Activated T-cell treated with anti-CD3 and anti-CD28 coated beads, Interleukin-2, amount 50 U/mL, for 72 hours (primary cell): Measurements from ENCODE around the gene ADAMTS9. TPM values are rescaled to one million over a fixed set of nuclear protein-coding genes. Genes with fewer than 3 reads are reported as not detected.

Source experiments
- ATAC-seq, 2 donors: fragments of 150-1000 bp; cut with Tn5 transposase; replicated peaks in 1 of 2; 2 replicates each; pipeline ENCODE4 v1.10.0; 2021; ENCODE audit warnings: moderate library complexity in 2 of 2, mild to moderate bottlenecking in 1 of 2
- DNase-seq, 2 donors: peaks; one replicate each; pipeline ENCODE4 v3.0.0; 2021 to 2022; ENCODE audit warnings: mixed read lengths in 1 of 2
- H3K27ac Mint-ChIP-seq: one replicate; pipeline ENCODE4 v1.8.0; 2022; ENCODE audit warnings: mild to moderate bottlenecking, moderate library complexity, mixed read lengths
- H3K27me3 Mint-ChIP-seq: one replicate; pipeline ENCODE4 v1.8.0; 2022; ENCODE audit warnings: low read depth, mixed read lengths
- H3K36me3 Mint-ChIP-seq, 2 donors: one replicate each; pipeline ENCODE4 v1.8.0; 2022; ENCODE audit warnings: mixed read lengths in 2 of 2, mild to moderate bottlenecking in 1 of 2; ENCODE audit not compliant: insufficient read depth in 2 of 2
- H3K4me1 Mint-ChIP-seq: one replicate; pipeline ENCODE4 v1.8.0; 2022; ENCODE audit warnings: low read depth, mixed read lengths
- H3K4me3 Mint-ChIP-seq, 2 donors: one replicate each; pipeline ENCODE4 v1.8.0; 2022; ENCODE audit warnings: mild to moderate bottlenecking in 2 of 2, mixed read lengths in 2 of 2, moderate library complexity in 2 of 2
- H3K9me3 Mint-ChIP-seq, 2 donors: one replicate each; pipeline ENCODE4 v1.8.0; 2022; ENCODE audit warnings: mixed read lengths in 2 of 2
- total RNA-seq, 2 donors: library from RNA; stranded (reverse); gene quantifications; one replicate each; pipeline ENCODE4 v1.2.3, GENCODE V29; 2022

The ADAMTS9 gene
- total RNA-seq, 2 donors from 2014 or later = not detected

DNA sequence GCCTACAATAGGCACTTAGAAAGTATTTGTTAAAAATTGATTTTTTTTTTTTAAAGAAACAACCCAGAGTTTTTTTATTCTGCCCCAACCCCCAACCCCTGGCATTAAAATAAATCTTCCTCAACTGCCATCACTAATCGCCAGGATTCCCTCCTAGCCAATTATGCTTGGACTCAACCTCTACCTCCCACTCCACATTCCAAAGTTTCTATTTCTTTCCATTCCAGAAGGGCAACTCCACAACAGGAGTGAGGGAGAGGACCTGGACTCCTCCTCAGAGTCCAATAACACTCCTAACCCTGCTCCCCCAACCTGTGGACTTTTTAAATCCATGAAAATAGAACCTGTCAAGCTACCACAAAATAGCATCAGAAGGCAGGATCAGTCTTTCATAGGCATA is 99.4 kb downstream of the ADAMTS9 start:
- H3K4me1 Mint-ChIP-seq = no peaks in the 10 kb centered on the region
- no peaks in the 10 kb centered on the region for H3K9me3 Mint-ChIP-seq
- ATAC-seq (no peak), DNase-seq (no peak)
- no peak overlapping the region for H3K27ac Mint-ChIP-seq
- no peaks in the 10 kb centered on the region for H3K36me3 Mint-ChIP-seq
- H3K27me3 Mint-ChIP-seq = no peaks in the 10 kb centered on the region
- H3K4me3 Mint-ChIP-seq = no peak overlapping the region

DNA sequence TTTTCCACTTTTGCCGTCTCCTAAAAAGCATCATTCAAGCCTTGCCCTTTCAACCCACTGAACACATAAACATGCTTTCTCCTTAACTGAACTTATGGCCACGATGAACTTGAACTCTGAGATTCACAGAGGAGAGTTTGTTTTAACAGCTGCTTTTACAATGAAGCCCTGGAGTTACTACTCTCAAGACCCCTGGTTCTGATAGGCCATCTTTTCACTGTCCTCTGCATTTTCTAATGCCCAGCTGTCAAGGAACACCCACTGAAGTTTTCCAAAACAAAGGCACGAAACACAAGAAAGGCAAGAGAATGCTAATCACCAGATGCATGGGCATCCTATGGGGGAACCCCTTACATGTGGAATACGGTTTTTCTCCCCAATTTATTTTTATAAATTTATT is 100.8 kb downstream of the ADAMTS9 start:
- H3K36me3 Mint-ChIP-seq = no peaks in the 10 kb centered on the region
- H3K4me3 Mint-ChIP-seq = no peak overlapping the region
- H3K27ac Mint-ChIP-seq = no peak overlapping the region
- no peaks in the 10 kb centered on the region for H3K27me3 Mint-ChIP-seq
- no peaks in the 10 kb centered on the region for H3K4me1 Mint-ChIP-seq
- no peaks in the 10 kb centered on the region for H3K9me3 Mint-ChIP-seq
- no peak for ATAC-seq
- DNase-seq = no peak

- H3K36me3 Mint-ChIP-seq = no peaks in the 10 kb centered on the region
- no peaks in the 10 kb centered on the region for H3K9me3 Mint-ChIP-seq
- ATAC-seq = no peak
- DNase-seq = no peak
- no peak overlapping the region for H3K4me3 Mint-ChIP-seq
- H3K27ac Mint-ChIP-seq = no peak overlapping the region
- H3K4me1 Mint-ChIP-seq = no peaks in the 10 kb centered on the region
- H3K27me3 Mint-ChIP-seq = no peaks in the 10 kb centered on the region
Measured at GRCh38 chr3:64584179-64584578, 103.6 kb downstream of the ADAMTS9 start.

- Mint-ChIP-seq H3K9me3 (peaks cover 0 to 5% of the 10 kb centered on the region in 2 donors), H3K27me3 (no peaks in the 10 kb centered on the region), H3K36me3 (no peaks in the 10 kb centered on the region), H3K27ac (no peak overlapping the region), H3K4me1 (no peaks in the 10 kb centered on the region), H3K4me3 (no peak overlapping the region)
- no peak for ATAC-seq
- no peak for DNase-seq
Measured at GRCh38 chr3:64578797-64579196, 109.0 kb downstream of the ADAMTS9 start.

DNA sequence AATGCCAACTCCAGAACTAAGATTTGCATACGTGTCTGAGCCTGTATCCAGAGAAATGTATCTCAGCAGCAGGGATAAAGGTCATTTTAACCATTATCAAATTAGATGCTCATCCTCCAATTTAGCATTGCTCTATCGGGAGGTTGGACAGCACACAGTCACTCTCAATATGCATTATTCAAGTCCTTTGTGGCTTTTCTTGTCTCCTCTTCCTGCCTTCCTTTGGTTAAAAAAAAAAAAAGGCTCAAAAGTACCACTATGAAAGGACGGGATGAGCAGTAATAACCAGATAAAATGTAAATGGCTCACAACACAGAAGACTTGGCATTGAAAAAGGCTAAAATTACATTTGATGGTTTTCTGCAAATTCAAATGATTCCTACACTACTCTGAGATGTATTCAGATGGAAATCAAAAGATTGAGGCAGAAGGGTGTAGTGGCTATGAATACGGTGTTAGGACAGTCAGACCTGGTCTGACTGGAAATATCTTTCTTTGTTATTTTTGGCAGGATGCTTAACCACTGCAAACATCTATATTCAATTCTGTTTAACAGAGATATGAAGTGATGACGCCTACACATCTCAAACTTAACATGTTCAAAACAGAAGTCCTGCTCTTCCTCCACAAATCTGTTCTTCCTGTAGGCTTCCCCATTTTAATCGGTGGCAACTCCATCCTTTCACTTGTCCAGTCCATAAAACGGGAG is 109.6 kb downstream of the ADAMTS9 start:
- no peak overlapping the region for H3K27ac Mint-ChIP-seq
- no peaks in the 10 kb centered on the region for H3K4me1 Mint-ChIP-seq
- H3K9me3 Mint-ChIP-seq = peaks cover 0 to 5% of the 10 kb centered on the region in 2 donors
- no peak for DNase-seq
- no peak overlapping the region for H3K4me3 Mint-ChIP-seq
- no peaks in the 10 kb centered on the region for H3K27me3 Mint-ChIP-seq
- H3K36me3 Mint-ChIP-seq = no peaks in the 10 kb centered on the region
- no peak for ATAC-seq

DNA sequence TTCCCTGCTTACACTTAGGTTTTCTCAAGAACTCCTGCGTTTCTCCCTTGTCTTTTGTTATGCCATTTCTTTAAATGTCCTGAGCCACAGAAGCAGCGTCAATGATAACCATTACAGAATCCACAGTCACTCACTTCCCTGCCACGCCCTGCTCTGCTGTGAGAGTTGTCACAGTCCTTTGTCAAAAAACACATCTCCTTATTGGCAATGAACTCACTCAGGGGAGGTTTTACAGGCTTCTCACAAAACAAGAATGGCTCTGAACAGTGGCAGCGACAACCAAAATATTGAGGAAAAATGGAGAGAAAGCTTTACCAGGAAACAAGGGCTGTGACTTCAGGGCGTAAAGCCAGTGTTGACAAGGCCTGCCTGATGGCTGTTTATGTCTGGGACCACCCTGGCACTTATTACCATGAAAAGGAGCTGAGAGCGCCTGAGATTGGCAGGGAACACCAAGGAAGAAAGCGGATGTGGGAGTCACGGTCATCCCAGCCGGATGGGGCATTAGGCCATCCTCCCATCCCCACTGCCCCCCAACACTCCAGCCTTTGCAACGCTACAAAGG is 111.5 kb downstream of the ADAMTS9 start:
- H3K4me3 Mint-ChIP-seq = no peak overlapping the region
- H3K36me3 Mint-ChIP-seq = no peaks in the 10 kb centered on the region
- H3K27ac Mint-ChIP-seq = no peak overlapping the region
- H3K4me1 Mint-ChIP-seq = no peaks in the 10 kb centered on the region
- H3K27me3 Mint-ChIP-seq = no peaks in the 10 kb centered on the region
- DNase-seq = no peak
- ATAC-seq = no peak
- H3K9me3 Mint-ChIP-seq = peaks cover 0 to 5% of the 10 kb centered on the region in 2 donors

- Mint-ChIP-seq H3K4me1 (no peaks in the 10 kb centered on the region), H3K27ac (no peak overlapping the region), H3K4me3 (no peak overlapping the region), H3K27me3 (no peaks in the 10 kb centered on the region), H3K9me3 (peaks cover 0 to 5% of the 10 kb centered on the region in 2 donors), H3K36me3 (no peaks in the 10 kb centered on the region)
- ATAC-seq (no peak), DNase-seq (no peak)
Measured at GRCh38 chr3:64575211-64575844, 112.5 kb downstream of the ADAMTS9 start.

DNA sequence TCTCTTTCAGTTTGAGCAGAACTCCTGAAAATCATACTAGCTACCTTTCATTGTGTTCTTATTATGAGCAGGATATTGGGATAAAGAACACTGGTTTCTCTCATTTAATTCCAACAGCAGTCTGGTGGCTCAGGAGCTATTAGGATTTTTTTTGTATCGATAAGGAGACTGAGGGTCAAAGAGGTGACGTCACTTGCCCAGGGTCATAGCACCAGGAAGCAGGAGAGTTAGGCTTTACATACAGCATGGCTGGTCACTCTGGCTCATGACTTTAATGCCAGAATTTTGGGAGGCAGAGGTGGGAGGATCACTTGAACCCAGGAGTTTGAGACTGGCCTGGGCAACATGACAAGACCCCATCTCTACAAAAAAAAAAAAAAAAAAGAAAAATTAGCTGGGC is 113.6 kb downstream of the ADAMTS9 start:
- ATAC-seq = no peak
- no peak for DNase-seq
- Mint-ChIP-seq H3K9me3 (peaks cover 0 to 5% of the 10 kb centered on the region in 2 donors), H3K27me3 (no peaks in the 10 kb centered on the region), H3K4me3 (no peak overlapping the region), H3K36me3 (no peaks in the 10 kb centered on the region), H3K27ac (no peak overlapping the region), H3K4me1 (no peaks in the 10 kb centered on the region)

DNA sequence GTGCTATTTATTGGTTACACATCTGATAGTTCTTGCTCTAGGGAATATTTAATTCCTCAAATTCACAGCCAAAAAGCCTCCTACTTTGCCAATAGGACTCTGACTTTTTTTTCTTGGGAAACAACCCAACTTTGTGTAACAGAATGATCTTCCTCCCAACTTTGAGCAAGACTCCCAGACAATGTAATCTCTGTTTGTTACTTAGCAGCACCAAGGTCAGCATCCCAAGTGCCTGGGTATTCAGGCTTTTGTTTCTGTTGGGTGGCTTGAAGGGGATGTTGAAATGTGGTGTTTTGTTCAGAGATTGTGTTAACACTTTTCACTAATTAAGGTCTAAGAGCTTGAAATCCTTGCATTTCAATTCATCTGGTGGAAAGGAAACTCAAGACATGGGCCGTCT is 115.8 kb downstream of the ADAMTS9 start:
- Mint-ChIP-seq H3K4me1 (no peaks in the 10 kb centered on the region), H3K36me3 (no peaks in the 10 kb centered on the region), H3K27ac (no peak overlapping the region), H3K27me3 (no peaks in the 10 kb centered on the region), H3K4me3 (no peak overlapping the region), H3K9me3 (no peaks in the 10 kb centered on the region)
- DNase-seq = no peak
- no peak for ATAC-seq

- no peak overlapping the region for H3K4me3 Mint-ChIP-seq
- no peaks in the 10 kb centered on the region for H3K9me3 Mint-ChIP-seq
- ATAC-seq (no peak), DNase-seq (no peak)
- no peaks in the 10 kb centered on the region for H3K4me1 Mint-ChIP-seq
- H3K27ac Mint-ChIP-seq = no peak overlapping the region
- H3K27me3 Mint-ChIP-seq = no peaks in the 10 kb centered on the region
- H3K36me3 Mint-ChIP-seq = no peaks in the 10 kb centered on the region
Measured at GRCh38 chr3:64568895-64569517, 118.8 kb downstream of the ADAMTS9 start.

- H3K36me3 Mint-ChIP-seq = no peaks in the 10 kb centered on the region
- H3K4me1 Mint-ChIP-seq = no peaks in the 10 kb centered on the region
- H3K4me3 Mint-ChIP-seq = no peak overlapping the region
- no peak overlapping the region for H3K27ac Mint-ChIP-seq
- no peaks in the 10 kb centered on the region for H3K27me3 Mint-ChIP-seq
- H3K9me3 Mint-ChIP-seq = no peaks in the 10 kb centered on the region
- DNase-seq = no peak
- ATAC-seq = no peak
Measured at GRCh38 chr3:64566859-64567258, 120.9 kb downstream of the ADAMTS9 start.

GRCh38 chr3:64563751-64564150 is 124.0 kb downstream of the ADAMTS9 start:
- H3K36me3 Mint-ChIP-seq = no peaks in the 10 kb centered on the region
- H3K9me3 Mint-ChIP-seq = no peaks in the 10 kb centered on the region
- H3K27me3 Mint-ChIP-seq = no peaks in the 10 kb centered on the region
- DNase-seq (no peak), ATAC-seq (no peak)
- H3K27ac Mint-ChIP-seq = no peak overlapping the region
- no peak overlapping the region for H3K4me3 Mint-ChIP-seq
- H3K4me1 Mint-ChIP-seq = no peaks in the 10 kb centered on the region

GRCh38 chr3:64561868-64562267 is 125.9 kb downstream of the ADAMTS9 start:
- no peak overlapping the region for H3K4me3 Mint-ChIP-seq
- DNase-seq (no peak), ATAC-seq (no peak)
- no peaks in the 10 kb centered on the region for H3K36me3 Mint-ChIP-seq
- H3K27me3 Mint-ChIP-seq = no peaks in the 10 kb centered on the region
- no peaks in the 10 kb centered on the region for H3K4me1 Mint-ChIP-seq
- H3K27ac Mint-ChIP-seq = no peak overlapping the region
- peaks cover under 1 to 1% of the 10 kb centered on the region in 2 donors for H3K9me3 Mint-ChIP-seq
